GM19324 (cell line): ENCODE results near the gene MVB12A.
A peak's percentile ranks its signal among the peaks of the same experiment; 100 is the strongest.

Experiments
- ATAC-seq: cut with Tn5 transposase; IDR thresholded peaks from one replicate; pipeline ENCODE4 v1.9.1; 2021; ENCODE audit warnings: mild to moderate bottlenecking, moderate library complexity; ENCODE audit not compliant: unreplicated experiment, low FRiP score

The MVB12A gene

DNA sequence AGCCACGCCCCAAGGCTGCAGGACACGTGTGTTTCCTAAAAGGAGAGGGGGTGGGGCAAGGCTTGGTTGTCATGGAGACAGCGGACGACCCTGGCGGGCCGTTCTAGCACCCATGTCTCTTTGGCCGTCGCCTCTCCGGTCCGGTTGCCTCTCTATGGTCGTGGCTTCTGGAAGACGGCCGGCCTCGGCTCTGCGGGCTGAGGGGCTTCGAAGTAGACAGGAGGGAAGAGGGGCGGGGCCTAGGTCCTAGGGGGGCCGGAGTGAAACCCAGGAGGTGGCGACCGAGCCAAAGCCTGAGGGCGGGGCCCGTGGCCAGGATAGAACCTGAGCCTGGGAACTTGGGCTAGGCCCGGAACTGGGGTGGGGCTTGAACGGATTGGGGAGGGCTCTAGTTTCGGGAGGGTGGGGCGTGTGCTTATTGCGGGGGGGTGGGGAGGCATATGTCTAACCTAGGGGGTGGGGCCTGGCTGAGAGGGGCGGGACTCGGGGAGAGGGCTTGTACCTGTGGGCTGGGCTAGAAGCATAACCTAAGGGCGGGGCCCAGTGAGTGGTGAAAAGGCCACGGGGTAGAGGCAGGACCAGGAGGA, 49.7 kb downstream of the MVB12A start:
- ATAC-seq: peak; percentile 53

DNA sequence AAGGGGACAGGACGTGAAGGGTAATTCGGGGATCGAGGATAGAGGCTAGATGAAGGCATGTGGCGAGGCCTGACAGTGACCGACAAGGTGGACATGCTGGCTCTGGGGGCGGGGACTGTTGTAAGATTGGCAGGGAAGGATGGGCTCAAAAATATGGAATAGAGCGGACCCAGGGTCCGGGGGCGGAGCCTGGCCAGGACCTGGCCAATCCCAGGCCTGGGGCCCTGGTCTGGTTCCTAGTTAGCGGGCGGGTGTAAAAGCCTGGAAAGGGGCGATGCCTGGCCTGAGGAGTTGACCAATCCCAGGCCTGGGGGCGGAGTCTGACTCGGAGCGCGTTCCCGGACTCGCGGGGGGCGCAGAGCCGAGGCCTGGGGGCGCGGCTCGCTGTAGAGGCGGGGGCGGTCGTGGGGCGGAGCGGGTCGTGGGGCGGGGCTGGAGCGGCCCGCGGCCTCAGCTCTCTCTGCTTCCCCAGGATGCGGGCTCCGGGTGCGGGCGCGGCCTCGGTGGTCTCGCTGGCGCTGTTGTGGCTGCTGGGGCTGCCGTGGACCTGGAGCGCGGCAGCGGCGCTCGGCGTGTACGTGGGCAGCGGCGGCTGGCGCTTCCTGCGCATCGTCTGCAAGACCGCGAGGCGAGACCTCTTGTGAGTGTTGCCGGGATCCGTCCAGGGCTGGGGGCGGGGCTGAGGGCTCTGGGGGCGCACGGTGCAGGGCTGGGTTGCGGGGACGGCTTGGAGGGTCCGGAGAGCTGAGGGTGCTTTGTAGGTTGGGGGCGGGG, 50.4 kb downstream of the MVB12A start, which contains the start of gene SLC27A1:
TSS of gene SLC27A1 (plus strand) at position 457 of the 774 bp plus-strand sequence. CDS start at position 474, 17 bp downstream.
- ATAC-seq: peak; percentile 82

DNA sequence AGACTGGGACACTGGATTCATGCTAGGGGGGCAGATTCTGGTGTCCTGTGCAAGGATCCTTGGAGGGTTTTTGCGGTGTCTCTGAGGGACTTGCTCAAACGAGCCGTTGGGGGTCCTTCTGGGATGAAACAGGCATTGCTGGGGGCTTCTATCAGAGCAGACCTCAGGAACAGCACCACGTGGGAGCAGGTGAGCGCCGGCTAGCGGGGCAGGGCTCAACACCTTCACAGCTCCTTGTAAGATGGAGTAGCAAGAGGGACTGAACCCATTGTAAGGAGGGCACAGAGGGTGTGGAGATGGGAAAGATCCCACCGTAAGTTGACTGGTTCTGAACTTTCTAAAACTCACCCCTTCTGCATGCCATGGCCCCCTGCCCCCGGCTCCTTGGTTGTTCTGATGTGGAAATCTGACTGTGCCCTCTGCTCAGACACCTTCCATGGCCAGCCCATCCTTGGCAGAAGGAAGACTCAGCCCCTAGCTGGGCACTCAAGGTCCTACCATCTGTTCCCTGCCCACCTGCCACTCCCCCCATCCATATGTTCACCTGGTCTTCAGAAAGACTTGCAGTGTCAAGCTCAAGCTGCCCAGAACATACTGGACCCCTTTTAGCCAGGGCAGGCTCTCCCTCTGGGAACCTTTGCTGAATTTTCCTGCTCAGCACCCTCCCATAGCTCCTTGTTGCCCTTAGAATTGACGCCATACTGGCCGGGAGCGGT, 51.7 kb downstream of the MVB12A start:
- no peak for ATAC-seq

DNA sequence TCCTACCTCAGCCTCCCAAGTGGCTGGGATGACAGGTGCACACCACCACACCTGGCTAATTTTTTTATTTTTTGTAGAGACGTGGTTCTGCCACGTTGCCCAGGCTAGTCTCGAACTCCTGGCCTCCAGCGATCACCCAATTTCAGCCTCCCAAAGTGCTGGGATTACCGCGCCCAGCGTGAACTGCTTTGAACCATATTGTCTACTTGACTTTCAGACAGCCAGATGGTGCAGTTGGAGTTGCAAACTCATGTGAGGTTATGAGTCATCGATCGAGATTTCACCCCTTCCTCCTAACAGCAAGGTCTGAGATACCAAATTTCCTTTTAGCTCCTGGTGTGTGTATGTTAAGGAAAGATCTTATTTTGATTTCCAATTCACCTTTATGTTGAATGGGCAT, 53.2 kb downstream of the MVB12A start:
- ATAC-seq: no peak
